Left cardiac atrium (tissue), 4 donors: ENCODE data around the gene CD2AP. TPM values are rescaled to one million over a fixed set of nuclear protein-coding genes. Genes with fewer than 3 reads are reported as not detected.

Experiments
- ATAC-seq, 2 donors: fragments of 200-7000 bp; cut with Tn5 transposase; one replicate each; pipeline ENCODE4 v1.9.1; 2020; ENCODE audit warnings: mild to moderate bottlenecking in 2 of 2, moderate library complexity in 2 of 2
- DNase-seq: peaks from one replicate; pipeline ENCODE4 v3.0.0-alpha.2; 2020
- intact Hi-C, 2 donors: fragments of 100-400 bp; cut with DNase I; formaldehyde crosslinking; loops; one replicate each; pipeline versions ENCODE4 v1.14.1 to v1.15.1; 2022 to 2023
- total RNA-seq, 2 donors: library from RNA; stranded (reverse); fragmentation: NEBNext Ultra II Directional; extraction: Animal tissue kit (Norgen Biotek cat#: 25700); gene quantifications; one replicate each; pipeline ENCODE4 v1.2.1, GENCODE V29; 2021
- donor health status: DM: no; HTN: yes; CAD: no.
- donor health status: DM: no; HTN: yes; CAD: no; lungs with severe emphysema.
- donor health status: DM: yes; HTN: yes; CAD: no.
- donor health status: Dilated cardiomyopathy.

The CD2AP gene
- total RNA-seq, 2 donors from 2014 or later: 12.5 to 16.7 TPM

- intact Hi-C loops: no loop called here
- DNase-seq (no peak), ATAC-seq (no peak)
Measured at GRCh38 chr6:47653706-47654105, 176.1 kb downstream of the CD2AP start.

GRCh38 chr6:47654255-47654654 is 176.7 kb downstream of the CD2AP start:
- intact Hi-C loops: no loop called here
- peak in 1 of 2 donors; percentile 12 for ATAC-seq
- no peak for DNase-seq

GRCh38 chr6:47655719-47656595 is 178.4 kb downstream of the CD2AP start:
- intact Hi-C loops: no loop called here
- DNase-seq (no peak), ATAC-seq (peak; percentile 27 to 86)

GRCh38 chr6:47661960-47662359 is 184.4 kb downstream of the CD2AP start:
- ATAC-seq (no peak), DNase-seq (no peak)
- intact Hi-C loops: no loop called here

GRCh38 chr6:47663462-47664216 is 186.1 kb downstream of the CD2AP start:
- DNase-seq (no peak), ATAC-seq (no peak)
- intact Hi-C loops: no loop called here

- no peak for ATAC-seq
- no peak for DNase-seq
- intact Hi-C loops: no loop called here
Measured at GRCh38 chr6:47665112-47665511, 187.5 kb downstream of the CD2AP start.

- intact Hi-C loops: no loop called here
- no peak for DNase-seq
- ATAC-seq: peak in 1 of 2 donors; percentile 59
Measured at GRCh38 chr6:47669684-47670513, 192.3 kb downstream of the CD2AP start.

GRCh38 chr6:47670851-47671250 is 193.3 kb downstream of the CD2AP start:
- ATAC-seq: no peak
- intact Hi-C loops: no loop called here
- DNase-seq: no peak

- no peak for ATAC-seq
- intact Hi-C loops: no loop called here
- no peak for DNase-seq
Measured at GRCh38 chr6:47671777-47672176, 194.2 kb downstream of the CD2AP start.

- no peak for ATAC-seq
- no peak for DNase-seq
- intact Hi-C loops: no loop called here
Measured at GRCh38 chr6:47672816-47673215, 195.2 kb downstream of the CD2AP start.

GRCh38 chr6:47674673-47675072 is 197.1 kb downstream of the CD2AP start:
- ATAC-seq (no peak), DNase-seq (no peak)
- intact Hi-C loops: no loop called here

Other genes with a start within 250 kb of the CD2AP start
- gene TNFRSF21, start 167.9 kb upstream of the CD2AP start, total RNA-seq: 10 to 100 TPM; 12.1 to 24.4 TPM
- under 1 TPM; 0.06 to 0.26 TPM for gene ADGRF4, start 220.8 kb downstream of the CD2AP start, total RNA-seq